ENCODE data around the gene ATAD2B. TPM values are rescaled to one million over a fixed set of nuclear protein-coding genes. Genes with fewer than 3 reads are reported as not detected.
"Not testable (repeated sequence)": the region's sequence is repeated elsewhere in the genome, so short reads cannot be mapped to it uniquely, and the experiment has no call there.

The ATAD2B gene
- 25.9 and 27.8 TPM in 2 replicates for total RNA-seq

DNA sequence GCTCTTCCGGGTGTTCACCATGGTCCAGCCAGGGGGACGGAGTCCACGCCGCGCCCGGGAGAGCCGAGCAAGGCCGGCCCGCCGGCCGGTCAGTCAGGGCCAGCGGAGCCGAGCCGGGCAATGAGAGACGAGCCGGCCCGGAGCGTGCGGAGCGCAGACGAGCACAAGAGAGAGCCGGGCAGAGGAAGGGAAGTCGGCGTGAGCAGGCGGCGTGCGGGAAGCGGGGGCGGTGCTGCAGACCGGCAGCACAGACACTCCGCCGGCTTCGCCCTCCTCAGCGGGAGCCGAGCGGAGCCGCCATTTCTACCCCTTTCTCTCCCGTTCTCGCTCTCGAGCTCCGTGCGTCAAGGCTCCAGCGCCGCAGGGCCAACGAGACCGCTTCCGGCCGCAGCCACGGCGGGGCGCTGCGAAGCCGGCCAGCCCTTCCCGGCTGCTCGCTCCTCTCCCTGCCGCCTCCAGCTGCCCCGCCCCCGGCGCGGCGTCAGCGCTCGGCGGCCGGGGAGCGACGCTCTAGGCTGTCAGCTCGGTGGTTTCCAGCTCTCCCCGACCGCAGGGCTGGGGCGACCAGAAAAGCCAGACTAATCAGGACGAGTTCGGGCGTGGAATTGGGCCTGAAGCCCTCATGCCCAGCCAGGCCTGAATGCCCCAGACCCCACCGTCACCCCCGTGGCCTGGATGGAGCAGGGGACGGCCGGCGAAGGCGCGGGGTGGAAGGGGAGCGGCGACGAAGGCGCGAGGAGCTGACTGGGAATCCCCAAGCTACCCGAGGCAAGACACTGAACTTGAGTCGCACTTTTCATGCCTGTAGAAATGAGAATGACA, at the start of gene ATAD2B:
ATAD2B (minus strand) TSS at position 374 of the 822 bp plus-strand sequence; CDS start at position 21, 353 bp downstream.
- H3K4me3 Mint-ChIP-seq = peak within 1 kb of the TSS; percentile 95
- DNase-seq (ENCODE audit: low spot score) = peak; percentile 93
- H3K9me3 Mint-ChIP-seq = no peaks in the 10 kb centered on the region
- H3K36me3 Mint-ChIP-seq (ENCODE audit: low read depth) = peaks cover 13% of the 10 kb centered on the region
- H3K4me1 Mint-ChIP-seq (ENCODE audit: low read depth) = peaks cover 40% of the 10 kb centered on the region
- peaks cover 2% of the 10 kb centered on the region for H3K27me3 Mint-ChIP-seq (ENCODE audit: insufficient read depth)
- peak within 1 kb of the TSS; percentile 99 for H3K27ac Mint-ChIP-seq
- intact Hi-C loops (cut with micrococcal nuclease) = loop anchor here (1.0 to 5.0 kb wide), 12 partner anchors 13 to 1046 kb away; partner anchors contain the start of genes CENPO, FAM228B, ITSN2 and NCOA1

DNA sequence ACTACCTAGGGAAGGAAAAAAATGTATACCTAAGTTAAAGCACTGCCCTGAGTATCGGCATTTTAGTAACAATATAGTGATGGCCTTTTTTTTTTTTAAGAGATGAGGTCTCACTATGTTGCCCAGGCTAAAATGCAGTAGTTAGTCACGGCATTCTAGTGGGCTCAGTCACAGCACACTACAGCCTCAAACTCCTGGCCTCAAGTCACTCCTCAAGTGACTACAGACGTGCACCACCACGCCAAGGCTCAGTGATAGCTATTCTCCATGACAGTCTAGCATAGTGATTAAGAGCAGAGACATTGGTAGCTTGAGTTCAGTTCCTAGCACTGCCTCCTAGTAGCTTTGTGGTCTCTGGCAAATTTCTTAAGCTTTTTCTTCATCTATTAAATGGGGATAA, 40.9 kb upstream of the ATAD2B start:
- H3K36me3 Mint-ChIP-seq (ENCODE audit: low read depth) = peaks cover 3% of the 10 kb centered on the region
- H3K4me3 Mint-ChIP-seq = no peak overlapping the region
- H3K4me1 Mint-ChIP-seq (ENCODE audit: low read depth) = no peaks in the 10 kb centered on the region
- no peaks in the 10 kb centered on the region for H3K27me3 Mint-ChIP-seq (ENCODE audit: insufficient read depth)
- no peaks in the 10 kb centered on the region for H3K9me3 Mint-ChIP-seq
- no peak overlapping the region for H3K27ac Mint-ChIP-seq
- no peak for DNase-seq (ENCODE audit: low spot score)
- intact Hi-C loops (cut with micrococcal nuclease) = no loop called here

DNA sequence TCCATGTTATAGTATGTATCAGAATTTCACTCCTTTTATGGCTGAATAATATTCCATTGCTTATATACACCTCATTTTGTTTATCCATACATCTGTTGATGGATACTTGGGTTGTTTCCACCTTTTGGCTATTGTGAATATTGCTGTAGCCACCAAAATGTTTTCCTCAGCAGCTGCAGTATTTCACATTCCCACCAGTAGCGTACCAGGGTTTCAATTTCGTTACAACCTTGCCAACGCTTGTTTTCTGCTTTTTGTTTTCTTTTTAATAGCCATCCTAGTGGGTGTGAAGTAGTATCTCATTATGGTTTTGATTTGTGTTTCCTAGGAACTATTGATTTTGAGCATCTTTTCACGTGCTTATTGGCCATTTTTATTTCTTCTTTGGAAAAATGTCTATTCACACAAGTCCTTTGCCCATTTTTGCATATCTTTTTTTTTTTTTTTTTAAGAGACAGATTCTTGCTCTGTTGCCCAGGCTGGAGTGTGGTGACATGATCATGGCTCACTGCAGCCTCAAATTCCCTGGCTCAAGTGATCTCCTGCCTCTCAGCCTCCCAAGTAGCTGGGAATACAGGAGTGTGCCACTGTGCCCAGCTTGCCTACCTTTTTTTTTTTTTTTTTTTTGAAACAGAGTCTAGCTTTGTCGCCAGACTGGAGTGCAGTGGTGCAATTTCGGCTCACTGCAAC, 27.5 kb upstream of the ATAD2B start:
- H3K9me3 Mint-ChIP-seq = no peaks in the 10 kb centered on the region
- H3K27me3 Mint-ChIP-seq (ENCODE audit: insufficient read depth) = no peaks in the 10 kb centered on the region
- H3K27ac Mint-ChIP-seq = no peak overlapping the region
- intact Hi-C loops (cut with micrococcal nuclease) = no loop called here
- no peaks in the 10 kb centered on the region for H3K36me3 Mint-ChIP-seq (ENCODE audit: low read depth)
- no peak overlapping the region for H3K4me3 Mint-ChIP-seq
- no peaks in the 10 kb centered on the region for H3K4me1 Mint-ChIP-seq (ENCODE audit: low read depth)
- DNase-seq (ENCODE audit: low spot score) = no peak

DNA sequence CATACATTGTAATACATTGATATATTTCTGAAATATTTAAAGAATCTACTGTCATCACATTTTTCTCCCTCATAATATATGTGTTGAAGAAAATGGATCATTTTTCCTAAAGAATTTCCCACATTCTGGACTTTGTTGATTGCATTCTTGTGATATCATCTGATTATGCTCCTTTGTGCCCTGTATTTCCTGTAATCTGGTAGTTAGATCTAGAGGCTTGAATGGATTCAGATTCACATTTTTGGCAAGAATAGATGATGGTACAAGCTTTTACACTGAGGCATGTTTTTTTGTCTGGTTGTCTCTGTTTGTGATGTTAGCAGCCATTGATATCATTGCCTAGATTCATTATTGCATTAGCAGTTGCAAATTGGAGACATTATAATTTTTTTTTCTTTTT, 26.7 kb upstream of the ATAD2B start:
- H3K36me3 Mint-ChIP-seq (ENCODE audit: low read depth) = no peaks in the 10 kb centered on the region
- intact Hi-C loops (cut with micrococcal nuclease) = no loop called here
- H3K27me3 Mint-ChIP-seq (ENCODE audit: insufficient read depth) = no peaks in the 10 kb centered on the region
- no peak for DNase-seq (ENCODE audit: low spot score)
- H3K27ac Mint-ChIP-seq = no peak overlapping the region
- no peaks in the 10 kb centered on the region for H3K9me3 Mint-ChIP-seq
- H3K4me1 Mint-ChIP-seq (ENCODE audit: low read depth) = no peaks in the 10 kb centered on the region
- no peak overlapping the region for H3K4me3 Mint-ChIP-seq

DNA sequence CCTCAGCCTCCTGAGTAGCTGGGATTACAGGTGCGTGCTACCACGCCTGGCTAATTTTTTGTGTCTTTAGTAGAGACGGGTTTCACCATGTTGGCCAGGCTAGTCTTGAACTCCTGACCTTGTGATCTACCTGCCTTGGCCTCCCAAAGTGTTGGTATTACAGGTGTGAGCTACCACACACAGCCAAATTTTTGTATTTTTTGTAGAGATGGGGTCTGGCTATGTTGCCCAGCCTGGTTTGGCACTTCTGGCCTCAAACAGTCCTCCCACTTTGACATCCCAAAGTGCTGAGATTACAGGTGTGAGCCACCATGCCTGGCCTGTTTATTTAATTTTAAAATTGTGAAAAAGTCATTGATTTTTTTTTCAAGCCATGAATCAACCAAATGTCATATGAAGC, 25.6 kb upstream of the ATAD2B start:
- DNase-seq (ENCODE audit: low spot score); H3K36me3 Mint-ChIP-seq (ENCODE audit: low read depth); H3K4me3 Mint-ChIP-seq; H3K4me1 Mint-ChIP-seq (ENCODE audit: low read depth); H3K27ac Mint-ChIP-seq; H3K27me3 Mint-ChIP-seq (ENCODE audit: insufficient read depth); H3K9me3 Mint-ChIP-seq; intact Hi-C loops (cut with micrococcal nuclease): not testable (repeated sequence)

DNA sequence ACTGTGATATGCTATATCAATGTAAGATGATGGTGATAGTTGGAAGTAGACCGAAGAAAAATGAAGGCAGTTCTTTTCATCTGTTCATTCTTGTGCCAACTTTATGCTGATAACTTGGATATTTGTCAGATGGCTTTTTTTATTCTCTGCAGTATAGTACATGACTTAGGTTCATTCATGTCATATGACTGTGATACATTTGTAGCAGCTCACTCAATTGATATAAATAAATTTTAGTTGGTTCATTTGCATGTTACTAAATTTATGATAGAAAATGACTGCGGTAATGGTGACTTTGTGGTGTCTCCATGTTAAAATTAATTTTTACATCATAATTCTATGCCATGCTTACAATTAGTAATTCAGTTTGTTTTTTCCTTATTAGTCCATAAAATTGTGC, 20.4 kb upstream of the ATAD2B start:
- no peak overlapping the region for H3K27ac Mint-ChIP-seq
- no peaks in the 10 kb centered on the region for H3K27me3 Mint-ChIP-seq (ENCODE audit: insufficient read depth)
- no peak for DNase-seq (ENCODE audit: low spot score)
- intact Hi-C loops (cut with micrococcal nuclease) = no loop called here
- H3K4me1 Mint-ChIP-seq (ENCODE audit: low read depth) = no peaks in the 10 kb centered on the region
- H3K4me3 Mint-ChIP-seq = no peak overlapping the region
- H3K9me3 Mint-ChIP-seq = no peaks in the 10 kb centered on the region
- H3K36me3 Mint-ChIP-seq (ENCODE audit: low read depth) = peaks cover 9% of the 10 kb centered on the region

DNA sequence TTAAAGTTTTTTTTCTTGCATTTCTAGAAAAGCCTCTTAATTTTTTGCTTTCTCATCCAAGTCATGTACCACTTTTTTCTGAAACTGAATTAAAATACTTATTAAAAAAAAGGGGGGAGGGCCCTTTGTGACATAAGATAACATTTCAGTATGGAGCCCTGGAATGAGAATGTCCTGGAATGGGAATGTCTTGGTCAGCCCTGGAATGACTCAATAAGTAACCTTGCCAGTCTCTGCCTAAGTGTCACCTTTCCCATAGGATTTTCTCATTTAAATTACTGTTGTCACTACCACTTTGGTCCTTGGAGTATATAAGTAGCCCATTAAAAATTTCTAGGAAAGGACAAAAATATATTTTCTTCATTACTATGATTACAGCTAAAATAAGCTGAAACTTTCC, 18.1 kb upstream of the ATAD2B start:
- intact Hi-C loops (cut with micrococcal nuclease) = no loop called here
- peaks cover 15% of the 10 kb centered on the region for H3K4me1 Mint-ChIP-seq (ENCODE audit: low read depth)

DNA sequence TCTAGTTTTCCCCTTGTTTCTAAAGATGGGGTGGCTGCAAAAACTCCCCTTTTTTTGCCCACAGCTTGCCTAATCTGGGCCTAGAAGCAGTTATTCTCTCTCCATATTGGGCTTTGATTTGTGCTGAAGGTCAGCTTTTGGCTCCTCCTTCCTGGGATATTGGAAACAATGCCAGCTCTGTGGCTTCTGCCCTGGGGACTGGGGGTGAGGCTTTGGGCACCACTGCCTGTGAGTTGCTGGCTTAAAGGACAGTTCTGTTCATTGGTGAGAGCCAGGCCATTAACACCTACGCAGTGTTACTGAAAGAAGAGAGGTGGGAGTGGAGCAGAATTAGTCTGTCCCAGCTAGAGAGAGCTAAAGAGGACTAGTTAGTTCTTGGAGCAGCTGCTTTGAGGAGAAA, 17.6 kb upstream of the ATAD2B start:
- Mint-ChIP-seq H3K4me1 (ENCODE audit: low read depth) (peaks cover 18% of the 10 kb centered on the region), H3K4me3 (no peak overlapping the region), H3K27ac (no peak overlapping the region), H3K27me3 (ENCODE audit: insufficient read depth) (peaks cover under 1% of the 10 kb centered on the region), H3K9me3 (no peaks in the 10 kb centered on the region), H3K36me3 (ENCODE audit: low read depth) (peaks cover 12% of the 10 kb centered on the region)
- intact Hi-C loops (cut with micrococcal nuclease) = no loop called here
- DNase-seq (ENCODE audit: low spot score) = no peak

More for the DNA sequence above, 18.1 kb upstream of the ATAD2B start:
- no peak overlapping the region for H3K27ac Mint-ChIP-seq
- no peaks in the 10 kb centered on the region for H3K27me3 Mint-ChIP-seq (ENCODE audit: insufficient read depth)
- no peaks in the 10 kb centered on the region for H3K9me3 Mint-ChIP-seq
- H3K4me3 Mint-ChIP-seq = no peak overlapping the region
- H3K36me3 Mint-ChIP-seq (ENCODE audit: low read depth) = peaks cover 11% of the 10 kb centered on the region
- DNase-seq (ENCODE audit: low spot score) = no peak

DNA sequence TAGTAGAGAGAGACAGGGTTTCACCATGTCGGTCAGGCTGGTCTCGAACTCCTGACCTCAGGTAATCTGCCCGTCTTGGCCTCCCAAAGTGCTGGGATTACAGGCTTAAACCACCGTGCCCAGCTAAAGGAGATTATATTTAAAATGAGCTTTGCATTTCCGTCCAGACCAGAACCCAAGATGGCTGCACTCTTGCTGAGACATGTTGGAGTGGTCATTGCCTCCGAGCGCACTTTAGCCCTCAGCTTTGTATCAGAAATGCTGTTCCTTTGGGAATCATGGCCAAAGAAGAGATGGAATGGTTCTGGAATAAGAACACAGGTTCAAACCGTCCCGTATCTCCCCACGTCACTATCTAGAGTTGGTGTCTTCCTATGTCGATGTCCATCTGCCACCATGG, 16.7 kb upstream of the ATAD2B start:
- intact Hi-C loops (cut with micrococcal nuclease) = no loop called here
- no peak overlapping the region for H3K27ac Mint-ChIP-seq
- H3K27me3 Mint-ChIP-seq (ENCODE audit: insufficient read depth) = peaks cover 8% of the 10 kb centered on the region
- peaks cover 26% of the 10 kb centered on the region for H3K4me1 Mint-ChIP-seq (ENCODE audit: low read depth)
- no peak for DNase-seq (ENCODE audit: low spot score)
- H3K36me3 Mint-ChIP-seq (ENCODE audit: low read depth) = peaks cover 13% of the 10 kb centered on the region
- no peak overlapping the region for H3K4me3 Mint-ChIP-seq
- H3K9me3 Mint-ChIP-seq = no peaks in the 10 kb centered on the region

DNA sequence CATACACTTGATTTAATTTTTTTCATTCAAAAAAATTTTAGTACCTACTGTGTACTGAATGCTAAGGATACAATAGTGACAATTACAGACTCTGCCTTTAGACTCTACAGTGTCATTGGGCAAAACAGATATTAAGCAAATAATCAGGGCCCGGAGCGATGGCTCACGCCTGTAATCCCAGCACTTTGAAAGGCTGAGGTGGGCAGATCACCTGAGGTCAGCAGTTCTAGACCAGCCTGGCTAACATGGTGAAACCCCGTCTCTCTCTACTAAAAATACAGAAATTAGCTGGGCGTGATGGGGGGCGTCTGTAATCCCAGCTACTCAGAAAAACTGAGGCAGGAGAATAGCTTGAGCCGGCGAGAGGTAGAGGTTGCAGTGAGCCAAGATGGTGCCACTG, 14.7 kb upstream of the ATAD2B start:
- Mint-ChIP-seq H3K27ac (no peak overlapping the region), H3K9me3 (no peaks in the 10 kb centered on the region), H3K27me3 (ENCODE audit: insufficient read depth) (peaks cover 17% of the 10 kb centered on the region), H3K4me1 (ENCODE audit: low read depth) (peaks cover 26% of the 10 kb centered on the region), H3K4me3 (no peak overlapping the region), H3K36me3 (ENCODE audit: low read depth) (peaks cover 12% of the 10 kb centered on the region)
- intact Hi-C loops (cut with micrococcal nuclease) = no loop called here
- no peak for DNase-seq (ENCODE audit: low spot score)

DNA sequence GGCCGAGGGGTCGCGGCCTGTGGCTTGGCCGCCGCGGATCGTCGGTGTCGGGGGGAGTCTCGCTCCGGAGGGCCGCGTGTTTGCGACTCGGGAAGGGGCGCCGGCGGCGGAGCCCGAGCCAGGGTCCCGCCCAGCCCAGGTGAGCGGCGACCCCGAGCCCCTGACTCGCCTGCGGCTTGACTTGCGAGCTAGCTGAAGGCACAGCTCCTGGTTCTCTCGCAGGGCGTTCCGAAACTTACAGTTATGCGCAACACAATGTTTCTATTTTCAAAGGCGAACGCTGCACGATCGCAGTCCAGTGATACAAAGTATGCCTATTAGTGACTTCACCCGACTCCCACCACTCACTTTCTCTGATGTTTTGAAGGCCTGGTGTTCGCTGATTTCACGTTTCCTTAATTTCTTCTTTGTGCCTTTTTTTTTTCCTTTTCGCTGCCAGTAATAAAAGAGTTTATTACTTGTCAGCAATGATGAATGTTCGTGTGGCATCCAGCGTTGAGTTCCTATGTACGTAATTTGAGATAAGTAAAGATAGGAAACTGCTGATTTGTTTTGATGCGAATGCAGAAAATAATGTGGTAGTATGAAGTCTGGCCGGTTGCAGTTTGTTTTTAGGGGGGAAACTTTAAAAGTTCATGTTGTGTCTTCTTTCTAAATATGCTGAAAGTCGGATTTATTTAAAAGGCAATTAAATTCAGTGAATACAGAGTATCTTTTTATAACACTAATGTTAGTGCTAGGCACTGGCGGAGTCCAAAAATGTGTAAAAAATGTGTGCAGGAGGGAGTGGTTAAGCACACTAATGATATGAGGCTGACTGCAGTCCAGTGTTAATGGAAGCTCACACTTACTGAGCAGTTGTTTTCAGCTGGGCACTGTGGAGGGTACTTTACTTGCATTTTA, 14.0 kb upstream of the ATAD2B start:
- intact Hi-C loops (cut with micrococcal nuclease) = loop anchor here (1.0 kb wide), 5 partner anchors 14 to 419 kb away; partner anchors contain the start of genes ATAD2B, ITSN2, SF3B6 and TP53I3
- H3K4me3 Mint-ChIP-seq = peak overlapping the region; percentile 85
- H3K27me3 Mint-ChIP-seq (ENCODE audit: insufficient read depth) = peaks cover 21% of the 10 kb centered on the region
- H3K36me3 Mint-ChIP-seq (ENCODE audit: low read depth) = peaks cover 12% of the 10 kb centered on the region
- H3K4me1 Mint-ChIP-seq (ENCODE audit: low read depth) = peaks cover 26% of the 10 kb centered on the region
- DNase-seq (ENCODE audit: low spot score) = no peak
- no peaks in the 10 kb centered on the region for H3K9me3 Mint-ChIP-seq
- peak overlapping the region; percentile 74 for H3K27ac Mint-ChIP-seq

DNA sequence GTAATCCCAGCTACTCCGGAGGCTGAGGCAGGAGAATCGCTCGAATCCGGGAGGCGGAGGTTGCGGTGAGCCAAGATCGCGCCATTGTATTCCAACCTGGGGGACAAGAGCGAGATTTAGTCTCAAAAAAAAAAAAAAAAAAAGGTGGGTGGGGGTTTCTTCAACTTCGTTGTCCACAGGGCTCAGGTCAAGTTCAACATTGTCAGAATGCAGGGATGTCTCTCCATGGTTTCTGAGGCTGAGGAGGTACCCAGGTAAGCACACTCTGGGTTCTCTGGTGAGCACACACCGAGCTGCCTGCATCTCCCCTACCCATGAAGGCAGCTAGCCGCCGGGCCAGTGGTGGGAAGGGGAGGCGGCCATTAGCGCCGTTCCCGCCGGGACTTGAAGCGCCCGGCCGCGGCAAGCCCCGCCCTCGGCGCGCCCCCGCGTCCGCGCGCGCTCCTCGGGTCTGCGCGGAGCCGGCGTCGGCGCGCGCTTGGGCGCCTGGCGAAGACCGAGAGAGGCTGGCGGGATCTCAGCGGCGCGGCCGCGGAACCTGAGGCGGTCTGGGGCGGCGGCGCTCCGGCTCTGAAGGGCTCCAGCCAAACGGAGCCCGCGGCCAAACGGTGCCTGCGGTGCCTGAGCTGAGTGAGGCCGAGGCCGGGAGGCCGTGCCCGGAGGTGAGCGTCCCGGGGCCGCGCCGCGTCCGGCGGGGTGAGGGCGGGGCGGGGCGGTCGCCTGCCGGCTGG, 13.2 kb upstream of the ATAD2B start, which contains the start of gene UBXN2A:
UBXN2A (plus strand) TSS at position 477 of the 731 bp plus-strand sequence. CDS start 17,852 bp downstream, outside the sequence.
- H3K4me3 Mint-ChIP-seq = peak within 1 kb of the TSS; percentile 89
- intact Hi-C loops (cut with micrococcal nuclease) = loop anchor here (1.0 kb wide), 5 partner anchors 13 to 420 kb away; partner anchors contain the start of genes ATAD2B, ITSN2, SF3B6 and TP53I3
- H3K27ac Mint-ChIP-seq = peak within 1 kb of the TSS; percentile 74
- H3K27me3 Mint-ChIP-seq (ENCODE audit: insufficient read depth) = peaks cover 21% of the 10 kb centered on the region
- H3K4me1 Mint-ChIP-seq (ENCODE audit: low read depth) = peaks cover 26% of the 10 kb centered on the region
- no peaks in the 10 kb centered on the region for H3K9me3 Mint-ChIP-seq
- H3K36me3 Mint-ChIP-seq (ENCODE audit: low read depth) = peaks cover 12% of the 10 kb centered on the region
- peak; percentile 72 for DNase-seq (ENCODE audit: low spot score)

Data from activated T-helper 1 cell treated with anti-CD3 and anti-CD28 coated beads, Interleukin-12 subunit alpha, Interleukin-12 subunit beta, Interleukin-2, Interleukin-4 antibody, amounts not matched to agents 30 ng/mL and 10 ng/mL and 1 ng/mL, durations not matched to agents 14 hours and 24 hours and 36 hours (primary cell).